ENCODE data around the gene NCAPH2. TPM values are rescaled to one million over a fixed set of nuclear protein-coding genes. Genes with fewer than 3 reads are reported as not detected.

NCAPH2 gene
- 46.9 TPM for total RNA-seq

GRCh38 chr22:50507991-50508884 lies at the start of gene NCAPH2:
Gene NCAPH2, plus strand, starts transcription at chr22:50508224. Its CDS starts 114 bp downstream, at chr22:50508338.
- DNase-seq: no peak

GRCh38 chr22:50459016-50459415 lies 49.0 kb upstream of the NCAPH2 start:
- no peak for DNase-seq

- DNase-seq: no peak
These were observed 48.4 kb upstream of the NCAPH2 start for GRCh38 chr22:50459496-50460140.

- no peak for DNase-seq
These were observed 47.1 kb upstream of the NCAPH2 start for GRCh38 chr22:50460938-50461337.

- no peak for DNase-seq
These were observed 46.5 kb upstream of the NCAPH2 start for GRCh38 chr22:50461536-50461935.

- DNase-seq: no peak
These were observed 46.0 kb upstream of the NCAPH2 start for GRCh38 chr22:50461979-50462540.

GRCh38 chr22:50463188-50463900 lies 44.7 kb upstream of the NCAPH2 start:
- no peak for DNase-seq

GRCh38 chr22:50464451-50464850 lies 43.6 kb upstream of the NCAPH2 start:
- no peak for DNase-seq

- DNase-seq: no peak
These were observed 42.7 kb upstream of the NCAPH2 start for GRCh38 chr22:50465066-50465930.

GRCh38 chr22:50467341-50467740 lies 40.7 kb upstream of the NCAPH2 start:
- no peak for DNase-seq

- no peak for DNase-seq
These were observed 40.1 kb upstream of the NCAPH2 start for GRCh38 chr22:50467773-50468440.

- DNase-seq: no peak
These were observed 39.4 kb upstream of the NCAPH2 start for GRCh38 chr22:50468626-50469025.

- no peak for DNase-seq
These were observed 38.4 kb upstream of the NCAPH2 start for GRCh38 chr22:50469377-50470305.

- DNase-seq: no peak
These were observed 37.5 kb upstream of the NCAPH2 start for GRCh38 chr22:50470491-50470890.

GRCh38 chr22:50471197-50471847 lies 36.7 kb upstream of the NCAPH2 start:
- DNase-seq: peak; percentile 21

GRCh38 chr22:50471962-50472361 lies 36.1 kb upstream of the NCAPH2 start:
- DNase-seq: no peak

- DNase-seq: no peak
These were observed 34.9 kb upstream of the NCAPH2 start for GRCh38 chr22:50473088-50473487.

- no peak for DNase-seq
These were observed 34.0 kb upstream of the NCAPH2 start for GRCh38 chr22:50473855-50474671.

All from occipital lobe (tissue), 2 donors.